Fibroblast of lung (primary cell): ENCODE data around the gene FAM240B.

ENCODE experiments used
- EZH2 ChIP-seq: IDR thresholded peaks from 2 replicates; pipeline ENCODE4 v1.5.1; 2012; ENCODE audit warnings: low read length, control low read depth, mild to moderate bottlenecking; ENCODE audit errors: missing control alignments
- TF ChIP-seq, protein P1 (sequence below), 2 donors: IDR thresholded peaks in 1 of 2; conservative IDR thresholded peaks in 1 of 2; 1 replicate in 1 of 2; 2 replicates in 1 of 2; pipeline ENCODE4 v1.5.1; 2011 to 2012; ENCODE audit warnings: low read length in 2 of 2, control low read depth in 1 of 2, inconsistent platforms in 1 of 2, low read depth in 1 of 2, mild to moderate bottlenecking in 1 of 2

DNA sequence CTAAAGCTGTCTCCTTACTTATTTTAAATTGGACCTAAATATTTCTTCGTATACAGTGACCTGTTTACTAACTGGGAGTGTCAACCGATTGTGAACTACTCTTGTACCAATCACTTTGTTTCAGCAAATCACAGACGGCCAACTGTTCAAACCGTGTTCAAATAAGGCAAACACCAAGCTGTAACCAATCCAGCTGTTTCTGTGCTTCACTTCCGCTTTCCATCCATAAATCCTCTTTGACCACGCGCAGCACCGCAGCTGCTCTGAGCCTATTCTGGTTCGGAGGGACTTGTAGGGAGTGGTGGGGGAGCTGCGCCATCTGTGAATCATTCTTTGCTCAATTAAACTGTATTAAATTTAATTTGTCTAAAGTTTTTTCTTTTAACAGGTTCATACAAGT is 4.8 kb upstream of the FAM240B start:
- TF ChIP-seq EZH2 = no peak
- TF ChIP-seq, protein P1, sequence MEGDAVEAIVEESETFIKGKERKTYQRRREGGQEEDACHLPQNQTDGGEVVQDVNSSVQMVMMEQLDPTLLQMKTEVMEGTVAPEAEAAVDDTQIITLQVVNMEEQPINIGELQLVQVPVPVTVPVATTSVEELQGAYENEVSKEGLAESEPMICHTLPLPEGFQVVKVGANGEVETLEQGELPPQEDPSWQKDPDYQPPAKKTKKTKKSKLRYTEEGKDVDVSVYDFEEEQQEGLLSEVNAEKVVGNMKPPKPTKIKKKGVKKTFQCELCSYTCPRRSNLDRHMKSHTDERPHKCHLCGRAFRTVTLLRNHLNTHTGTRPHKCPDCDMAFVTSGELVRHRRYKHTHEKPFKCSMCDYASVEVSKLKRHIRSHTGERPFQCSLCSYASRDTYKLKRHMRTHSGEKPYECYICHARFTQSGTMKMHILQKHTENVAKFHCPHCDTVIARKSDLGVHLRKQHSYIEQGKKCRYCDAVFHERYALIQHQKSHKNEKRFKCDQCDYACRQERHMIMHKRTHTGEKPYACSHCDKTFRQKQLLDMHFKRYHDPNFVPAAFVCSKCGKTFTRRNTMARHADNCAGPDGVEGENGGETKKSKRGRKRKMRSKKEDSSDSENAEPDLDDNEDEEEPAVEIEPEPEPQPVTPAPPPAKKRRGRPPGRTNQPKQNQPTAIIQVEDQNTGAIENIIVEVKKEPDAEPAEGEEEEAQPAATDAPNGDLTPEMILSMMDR (conservative IDR thresholded peaks at IDR 0.05 in 1 of 2, IDR thresholded peaks at IDR 0.05 in 1 of 2; ENCODE audit: low read depth in 1 of 2, low read length in 2 of 2) = no peak
